GM23248 (cell line): ENCODE measurements around the gene STAG1. TPM values are rescaled to one million over a fixed set of nuclear protein-coding genes. Genes with fewer than 3 reads are reported as not detected.

ENCODE experiments used
- DNase-seq: peaks from one replicate; pipeline ENCODE4 v3.0.0-alpha.2; 2015
- H2AFZ ChIP-seq: fragments of 200-600 bp; sonication (generic); 2 replicates; pipeline ENCODE4 v1.6.1; 2016; ENCODE audit warnings: antibody characterized with exemption
- H3F3A ChIP-seq: fragments of 200-600 bp; sonication (generic); 2 replicates; pipeline ENCODE4 v1.6.1; 2016; ENCODE audit warnings: mild to moderate bottlenecking, antibody characterized with exemption, mixed run types; ENCODE audit not compliant: insufficient read depth
- H3K27ac ChIP-seq: fragments of 200-600 bp; sonication (generic); 2 replicates; pipeline ENCODE4 v1.5.1; 2016; ENCODE audit warnings: mild to moderate bottlenecking
- H3K27me3 ChIP-seq: fragments of 200-600 bp; sonication (generic); replicated peaks from 2 replicates; pipeline ENCODE4 v1.6.1; 2016; ENCODE audit warnings: mild to moderate bottlenecking; ENCODE audit not compliant: insufficient read depth
- H3K36me3 ChIP-seq: fragments of 200-600 bp; sonication (generic); 2 replicates; pipeline ENCODE4 v1.6.1; 2016; ENCODE audit warnings: low read depth, mild to moderate bottlenecking
- H3K4me1 ChIP-seq: fragments of 200-600 bp; sonication (generic); 2 replicates; pipeline ENCODE4 v1.6.1; 2016; ENCODE audit warnings: mild to moderate bottlenecking; ENCODE audit not compliant: insufficient read depth
- H3K4me2 ChIP-seq: fragments of 200-600 bp; sonication (generic); one replicate; pipeline ENCODE4 v1.6.1; 2016; ENCODE audit warnings: mild to moderate bottlenecking; ENCODE audit not compliant: unreplicated experiment
- H3K4me3 ChIP-seq: fragments of 200-600 bp; sonication (generic); 2 replicates; pipeline ENCODE4 v1.5.1; 2016; ENCODE audit warnings: mild to moderate bottlenecking
- H3K79me2 ChIP-seq: fragments of 200-600 bp; sonication (generic); 2 replicates; pipeline ENCODE4 v1.6.1; 2016; ENCODE audit warnings: mild to moderate bottlenecking; ENCODE audit not compliant: insufficient read depth
- H3K9ac ChIP-seq: fragments of 200-600 bp; sonication (generic); 2 replicates; pipeline ENCODE4 v1.6.1; 2016; ENCODE audit warnings: mild to moderate bottlenecking
- H3K9me2 ChIP-seq: fragments of 200-600 bp; sonication (generic); 2 replicates; pipeline ENCODE4 v1.6.1; 2016; ENCODE audit warnings: mixed run types, mild to moderate bottlenecking, moderate library complexity; ENCODE audit not compliant: insufficient read depth
- H3K9me3 ChIP-seq: fragments of 200-600 bp; sonication (generic); one replicate; pipeline ENCODE4 v1.6.1; 2017; ENCODE audit warnings: low read depth
- H4K20me1 ChIP-seq: fragments of 200-600 bp; sonication (generic); 2 replicates; pipeline ENCODE4 v1.6.0; 2016; ENCODE audit not compliant: insufficient read depth
- EZH2 ChIP-seq: fragments of 200-600 bp; sonication (generic); IDR thresholded peaks from 2 replicates; pipeline ENCODE4 v1.6.1; 2018; ENCODE audit warnings: antibody characterized with exemption, mild to moderate bottlenecking; ENCODE audit not compliant: insufficient read depth, poor library complexity, severe bottlenecking
- EZH2phosphoT487 ChIP-seq: fragments of 200-600 bp; sonication (generic); IDR thresholded peaks from 2 replicates; pipeline ENCODE4 v1.6.1; 2018; ENCODE audit warnings: antibody characterized with exemption, moderate library complexity, mild to moderate bottlenecking, low read depth; ENCODE audit not compliant: insufficient read depth
- WGBS, 2 experiments: methylation state at CpG; one replicate each; pipeline ENCODE4 v1.1.6; 2015 to 2017; ENCODE audit warnings: low lambda C conversion rate in 2 of 2, low coverage in 1 of 2; ENCODE audit errors: missing lambda C conversion rate in 2 of 2; 5-methylcytosine and 5-hydroxymethylcytosine counted together
- in situ Hi-C: fragments of 300-500 bp; cut with MboI; formaldehyde crosslinking; loops from 2 replicates; pipeline ENCODE4 v1.15.0; 2020
- polyA plus RNA-seq: library from polyadenylated mRNA; unstranded; fragments of >200 nt; fragmentation: Nextera tagmentation; extraction: Ambion mirVana; gene quantifications from 2 replicates; pipeline ENCODE4 v1.2.1, GENCODE V29; 2016
- total RNA-seq: library from RNA; depleted of rRNA; stranded (reverse); fragments of >200 nt; shearing (Covaris generic); gene quantifications from 2 replicates; pipeline ENCODE4 v1.2.3, GENCODE V29; 2014

STAG1 gene
- total and polyA plus RNA-seq, 2 experiments from 2014 or later = 21.1 to 39.7 TPM

- Histone ChIP-seq H3K9ac (peak overlapping the region; percentile 49), H3K79me2 (peaks cover 44% of the 10 kb centered on the region), H3K9me2 (no peaks in the 10 kb centered on the region), H2AFZ (no peak overlapping the region), H3K27ac (peak overlapping the region; percentile 84), H3K27me3 (no peaks in the 10 kb centered on the region), H3F3A (peaks cover 29% of the 10 kb centered on the region), H3K4me1 (peaks cover 12% of the 10 kb centered on the region), H3K4me2 (peak overlapping the region; percentile 32), H4K20me1 (no peaks in the 10 kb centered on the region), H3K4me3 (no peak overlapping the region), H3K36me3 (no peaks in the 10 kb centered on the region), H3K9me3 (no peaks in the 10 kb centered on the region)
- peak; percentile 92 for DNase-seq
- TF ChIP-seq EZH2phosphoT487 (no peak), EZH2 (no peak)
- in situ Hi-C loops = no loop called here
- 8 to 12% methylated on average over 2 of the region's 2 CpGs for WGBS, 2 experiments
These were observed 287.7 kb downstream of the STAG1 start for GRCh38 chr3:136464502-136464901.

GRCh38 chr3:136463170-136463569, 289.0 kb downstream of the STAG1 start:
- Histone ChIP-seq H3K9me3 (no peaks in the 10 kb centered on the region), H3K27me3 (no peaks in the 10 kb centered on the region), H3F3A (peaks cover 29% of the 10 kb centered on the region), H3K9me2 (no peaks in the 10 kb centered on the region), H3K79me2 (peaks cover 54% of the 10 kb centered on the region), H3K4me2 (no peak overlapping the region), H4K20me1 (no peaks in the 10 kb centered on the region), H3K27ac (no peak overlapping the region), H3K9ac (no peak overlapping the region), H3K36me3 (0 out of 2 replicates have a peak, but pooled peaks cover 3% of the 10 kb centered on the region), H3K4me3 (no peak overlapping the region), H3K4me1 (peaks cover 12% of the 10 kb centered on the region), H2AFZ (no peak overlapping the region)
- in situ Hi-C loops = no loop called here
- DNase-seq = no peak
- TF ChIP-seq EZH2 = no peak
- no peak for TF ChIP-seq EZH2phosphoT487

- Histone ChIP-seq H3K4me2 (no peak overlapping the region), H3K36me3 (peaks cover 39% of the 10 kb centered on the region), H3K9ac (no peak overlapping the region), H3K4me1 (no peaks in the 10 kb centered on the region), H3K27ac (no peak overlapping the region), H3K9me3 (peaks cover 4% of the 10 kb centered on the region), H3K79me2 (peaks cover 80% of the 10 kb centered on the region), H3K27me3 (no peaks in the 10 kb centered on the region), H3K9me2 (no peaks in the 10 kb centered on the region), H3F3A (peaks cover 4% of the 10 kb centered on the region; the same call in 1 of the 2 replicates), H3K4me3 (no peak overlapping the region), H2AFZ (no peak overlapping the region), H4K20me1 (no peaks in the 10 kb centered on the region)
- WGBS, 2 experiments = 96 to 97% methylated on average over 2 of the region's 2 CpGs
- in situ Hi-C loops = no loop called here
- no peak for TF ChIP-seq EZH2
- no peak for TF ChIP-seq EZH2phosphoT487
- DNase-seq = no peak
These were observed 294.4 kb downstream of the STAG1 start for GRCh38 chr3:136457793-136458192.

GRCh38 chr3:136456196-136456595, 296.0 kb downstream of the STAG1 start:
- DNase-seq = no peak
- Histone ChIP-seq H3K4me3 (no peak overlapping the region), H3K36me3 (peaks cover 39% of the 10 kb centered on the region), H3F3A (0 out of 2 replicates have a peak, but pooled peaks cover 4% of the 10 kb centered on the region), H3K79me2 (peaks cover 75% of the 10 kb centered on the region), H3K4me1 (no peaks in the 10 kb centered on the region), H4K20me1 (no peaks in the 10 kb centered on the region), H3K27ac (no peak overlapping the region), H3K9me3 (peaks cover 4% of the 10 kb centered on the region), H3K4me2 (no peak overlapping the region), H3K27me3 (no peaks in the 10 kb centered on the region), H2AFZ (no peak overlapping the region), H3K9me2 (no peaks in the 10 kb centered on the region), H3K9ac (no peak overlapping the region)
- TF ChIP-seq EZH2 (no peak), EZH2phosphoT487 (no peak)
- 98 to 100% methylated on average over 2 of the region's 2 CpGs for WGBS, 2 experiments
- in situ Hi-C loops = no loop called here

GRCh38 chr3:136444581-136444980, 307.6 kb downstream of the STAG1 start:
- H3K36me3 ChIP-seq = peaks cover 26% of the 10 kb centered on the region
- H3K9me2 ChIP-seq = no peaks in the 10 kb centered on the region
- H3K4me3 ChIP-seq = no peak overlapping the region
- no peaks in the 10 kb centered on the region for H3K9me3 ChIP-seq
- H3K9ac ChIP-seq = no peak overlapping the region
- H2AFZ ChIP-seq = no peak overlapping the region
- H4K20me1 ChIP-seq = no peaks in the 10 kb centered on the region
- peaks cover 9% of the 10 kb centered on the region; the same call in 1 of the 2 replicates for H3K79me2 ChIP-seq
- no peak for DNase-seq
- H3K27me3 ChIP-seq = no peaks in the 10 kb centered on the region
- H3K4me1 ChIP-seq = no peaks in the 10 kb centered on the region
- no peaks in the 10 kb centered on the region for H3F3A ChIP-seq
- 95 to 100% methylated on average over 3 of the region's 3 CpGs for WGBS, 2 experiments
- TF ChIP-seq EZH2phosphoT487 (no peak), EZH2 (no peak)
- no peak overlapping the region for H3K27ac ChIP-seq
- in situ Hi-C loops = no loop called here
- no peak overlapping the region for H3K4me2 ChIP-seq
